ENCODE results near the gene NPTX1. TPM values are rescaled to one million over a fixed set of nuclear protein-coding genes. Genes with fewer than 3 reads are reported as not detected.

The NPTX1 gene
- total and polyA plus RNA-seq, 2 experiments from 2014 or later, result 3.4 to 20.5 TPM

DNA sequence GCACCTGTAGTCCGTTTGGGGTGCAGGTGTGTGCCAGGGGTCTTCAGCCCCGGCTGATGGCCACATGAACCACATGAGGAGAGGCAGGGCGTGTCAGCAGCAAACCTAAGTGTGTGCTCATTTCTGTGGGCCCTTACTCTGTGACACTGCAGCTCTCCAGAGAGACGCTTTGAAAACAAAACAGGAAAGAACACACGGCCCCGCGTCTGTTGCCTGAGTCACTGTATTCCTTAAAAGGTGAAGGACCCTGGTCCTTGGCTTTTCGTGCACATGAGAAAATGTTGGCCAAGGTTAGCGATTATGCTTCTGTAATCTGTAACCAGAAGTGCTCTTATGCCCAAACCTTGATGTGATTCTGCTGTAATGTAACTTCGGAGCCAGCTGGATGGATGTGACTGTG, 38.9 kb downstream of the NPTX1 start:
- Histone ChIP-seq H3K79me2 (replicated peaks; ENCODE audit: insufficient read depth) (no peaks in the 10 kb centered on the region), H3K27me3 (ENCODE audit: insufficient read depth) (no peaks in the 10 kb centered on the region), H3F3A (replicated peaks; ENCODE audit: low read depth) (0 out of 2 replicates have a peak, but pooled peaks cover 3% of the 10 kb centered on the region), H4K20me1 (replicated peaks; ENCODE audit: insufficient read depth) (no peaks in the 10 kb centered on the region; the same call in none of the 2 replicates), H3K4me3 (no peak overlapping the region), H3K9me2 (ENCODE audit: insufficient read depth) (no peaks in the 10 kb centered on the region), H3K36me3 (ENCODE audit: insufficient read depth) (no peaks in the 10 kb centered on the region), H3K27ac (ENCODE audit: low read depth) (no peak overlapping the region), H3K4me1 (ENCODE audit: insufficient read depth) (no peaks in the 10 kb centered on the region; the same call in 1 of the 2 replicates), H3K4me2 (no peak overlapping the region), H2AFZ (no peak overlapping the region)
- Mint-ChIP-seq H3K27ac (no peak overlapping the region), H3K4me3 (no peak overlapping the region), H3K4me1 (no peaks in the 10 kb centered on the region), H3K36me3 (ENCODE audit: low read depth) (no peaks in the 10 kb centered on the region), H3K27me3 (ENCODE audit: insufficient read depth, low read depth, poor library complexity) (peaks cover 18% of the 10 kb centered on the region), H3K9me3 (peaks cover 2% of the 10 kb centered on the region; the same call in 1 of the 3 replicates)
- DNase-seq (ENCODE audit: low spot score), result no peak
- ATAC-seq, result no peak
- TF ChIP-seq POLR2AphosphoS5 (IDR thresholded peaks at IDR 0.05; ENCODE audit: low read depth), result no peak
- TF ChIP-seq EZH2 (IDR thresholded peaks at IDR 0.05; ENCODE audit: low read depth, unreplicated experiment), result no peak
- no peak for TF ChIP-seq NANOG (IDR thresholded peaks at IDR 0.05; ENCODE audit: borderline replicate concordance)
- TF ChIP-seq, protein P1, sequence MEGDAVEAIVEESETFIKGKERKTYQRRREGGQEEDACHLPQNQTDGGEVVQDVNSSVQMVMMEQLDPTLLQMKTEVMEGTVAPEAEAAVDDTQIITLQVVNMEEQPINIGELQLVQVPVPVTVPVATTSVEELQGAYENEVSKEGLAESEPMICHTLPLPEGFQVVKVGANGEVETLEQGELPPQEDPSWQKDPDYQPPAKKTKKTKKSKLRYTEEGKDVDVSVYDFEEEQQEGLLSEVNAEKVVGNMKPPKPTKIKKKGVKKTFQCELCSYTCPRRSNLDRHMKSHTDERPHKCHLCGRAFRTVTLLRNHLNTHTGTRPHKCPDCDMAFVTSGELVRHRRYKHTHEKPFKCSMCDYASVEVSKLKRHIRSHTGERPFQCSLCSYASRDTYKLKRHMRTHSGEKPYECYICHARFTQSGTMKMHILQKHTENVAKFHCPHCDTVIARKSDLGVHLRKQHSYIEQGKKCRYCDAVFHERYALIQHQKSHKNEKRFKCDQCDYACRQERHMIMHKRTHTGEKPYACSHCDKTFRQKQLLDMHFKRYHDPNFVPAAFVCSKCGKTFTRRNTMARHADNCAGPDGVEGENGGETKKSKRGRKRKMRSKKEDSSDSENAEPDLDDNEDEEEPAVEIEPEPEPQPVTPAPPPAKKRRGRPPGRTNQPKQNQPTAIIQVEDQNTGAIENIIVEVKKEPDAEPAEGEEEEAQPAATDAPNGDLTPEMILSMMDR (conservative IDR thresholded peaks at IDR 0.05; ENCODE audit: low read depth in 2 of 2), result no peak
- no peak for TF ChIP-seq EZH2phosphoT487 (IDR thresholded peaks at IDR 0.05; ENCODE audit: unreplicated experiment)
- TF ChIP-seq, protein P2, sequence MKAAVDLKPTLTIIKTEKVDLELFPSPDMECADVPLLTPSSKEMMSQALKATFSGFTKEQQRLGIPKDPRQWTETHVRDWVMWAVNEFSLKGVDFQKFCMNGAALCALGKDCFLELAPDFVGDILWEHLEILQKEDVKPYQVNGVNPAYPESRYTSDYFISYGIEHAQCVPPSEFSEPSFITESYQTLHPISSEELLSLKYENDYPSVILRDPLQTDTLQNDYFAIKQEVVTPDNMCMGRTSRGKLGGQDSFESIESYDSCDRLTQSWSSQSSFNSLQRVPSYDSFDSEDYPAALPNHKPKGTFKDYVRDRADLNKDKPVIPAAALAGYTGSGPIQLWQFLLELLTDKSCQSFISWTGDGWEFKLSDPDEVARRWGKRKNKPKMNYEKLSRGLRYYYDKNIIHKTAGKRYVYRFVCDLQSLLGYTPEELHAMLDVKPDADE (IDR thresholded peaks at IDR 0.05), result no peak
- no peak for TF ChIP-seq ZNF331 (CRISPR knock-in tag; IDR thresholded peaks at IDR 0.05; ENCODE audit: low read depth)
- TF ChIP-seq STAT1 (IDR thresholded peaks at IDR 0.05; ENCODE audit: unreplicated experiment), result no peak
- TF ChIP-seq, protein P3, sequence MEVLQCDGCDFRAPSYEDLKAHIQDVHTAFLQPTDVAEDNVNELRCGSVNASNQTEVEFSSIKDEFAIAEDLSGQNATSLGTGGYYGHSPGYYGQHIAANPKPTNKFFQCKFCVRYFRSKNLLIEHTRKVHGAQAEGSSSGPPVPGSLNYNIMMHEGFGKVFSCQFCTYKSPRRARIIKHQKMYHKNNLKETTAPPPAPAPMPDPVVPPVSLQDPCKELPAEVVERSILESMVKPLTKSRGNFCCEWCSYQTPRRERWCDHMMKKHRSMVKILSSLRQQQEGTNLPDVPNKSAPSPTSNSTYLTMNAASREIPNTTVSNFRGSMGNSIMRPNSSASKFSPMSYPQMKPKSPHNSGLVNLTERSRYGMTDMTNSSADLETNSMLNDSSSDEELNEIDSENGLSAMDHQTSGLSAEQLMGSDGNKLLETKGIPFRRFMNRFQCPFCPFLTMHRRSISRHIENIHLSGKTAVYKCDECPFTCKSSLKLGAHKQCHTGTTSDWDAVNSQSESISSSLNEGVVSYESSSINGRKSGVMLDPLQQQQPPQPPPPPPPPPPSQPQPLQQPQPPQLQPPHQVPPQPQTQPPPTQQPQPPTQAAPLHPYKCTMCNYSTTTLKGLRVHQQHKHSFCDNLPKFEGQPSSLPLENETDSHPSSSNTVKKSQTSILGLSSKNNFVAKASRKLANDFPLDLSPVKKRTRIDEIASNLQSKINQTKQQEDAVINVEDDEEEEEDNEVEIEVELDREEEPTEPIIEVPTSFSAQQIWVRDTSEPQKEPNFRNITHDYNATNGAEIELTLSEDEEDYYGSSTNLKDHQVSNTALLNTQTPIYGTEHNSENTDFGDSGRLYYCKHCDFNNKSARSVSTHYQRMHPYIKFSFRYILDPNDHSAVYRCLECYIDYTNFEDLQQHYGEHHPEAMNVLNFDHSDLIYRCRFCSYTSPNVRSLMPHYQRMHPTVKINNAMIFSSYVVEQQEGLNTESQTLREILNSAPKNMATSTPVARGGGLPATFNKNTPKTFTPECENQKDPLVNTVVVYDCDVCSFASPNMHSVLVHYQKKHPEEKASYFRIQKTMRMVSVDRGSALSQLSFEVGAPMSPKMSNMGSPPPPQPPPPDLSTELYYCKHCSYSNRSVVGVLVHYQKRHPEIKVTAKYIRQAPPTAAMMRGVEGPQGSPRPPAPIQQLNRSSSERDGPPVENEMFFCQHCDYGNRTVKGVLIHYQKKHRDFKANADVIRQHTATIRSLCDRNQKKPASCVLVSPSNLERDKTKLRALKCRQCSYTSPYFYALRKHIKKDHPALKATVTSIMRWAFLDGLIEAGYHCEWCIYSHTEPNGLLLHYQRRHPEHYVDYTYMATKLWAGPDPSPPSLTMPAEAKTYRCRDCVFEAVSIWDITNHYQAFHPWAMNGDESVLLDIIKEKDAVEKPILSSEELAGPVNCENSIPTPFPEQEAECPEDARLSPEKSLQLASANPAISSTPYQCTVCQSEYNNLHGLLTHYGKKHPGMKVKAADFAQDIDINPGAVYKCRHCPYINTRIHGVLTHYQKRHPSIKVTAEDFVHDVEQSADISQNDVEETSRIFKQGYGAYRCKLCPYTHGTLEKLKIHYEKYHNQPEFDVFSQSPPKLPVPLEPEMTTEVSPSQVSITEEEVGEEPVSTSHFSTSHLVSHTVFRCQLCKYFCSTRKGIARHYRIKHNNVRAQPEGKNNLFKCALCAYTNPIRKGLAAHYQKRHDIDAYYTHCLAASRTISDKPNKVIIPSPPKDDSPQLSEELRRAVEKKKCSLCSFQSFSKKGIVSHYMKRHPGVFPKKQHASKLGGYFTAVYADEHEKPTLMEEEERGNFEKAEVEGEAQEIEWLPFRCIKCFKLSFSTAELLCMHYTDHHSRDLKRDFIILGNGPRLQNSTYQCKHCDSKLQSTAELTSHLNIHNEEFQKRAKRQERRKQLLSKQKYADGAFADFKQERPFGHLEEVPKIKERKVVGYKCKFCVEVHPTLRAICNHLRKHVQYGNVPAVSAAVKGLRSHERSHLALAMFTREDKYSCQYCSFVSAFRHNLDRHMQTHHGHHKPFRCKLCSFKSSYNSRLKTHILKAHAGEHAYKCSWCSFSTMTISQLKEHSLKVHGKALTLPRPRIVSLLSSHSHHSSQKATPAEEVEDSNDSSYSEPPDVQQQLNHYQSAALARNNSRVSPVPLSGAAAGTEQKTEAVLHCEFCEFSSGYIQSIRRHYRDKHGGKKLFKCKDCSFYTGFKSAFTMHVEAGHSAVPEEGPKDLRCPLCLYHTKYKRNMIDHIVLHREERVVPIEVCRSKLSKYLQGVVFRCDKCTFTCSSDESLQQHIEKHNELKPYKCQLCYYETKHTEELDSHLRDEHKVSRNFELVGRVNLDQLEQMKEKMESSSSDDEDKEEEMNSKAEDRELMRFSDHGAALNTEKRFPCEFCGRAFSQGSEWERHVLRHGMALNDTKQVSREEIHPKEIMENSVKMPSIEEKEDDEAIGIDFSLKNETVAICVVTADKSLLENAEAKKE (CRISPR knock-in tag; IDR thresholded peaks at IDR 0.05), result no peak
- TF ChIP-seq CREB1 (CRISPR knock-in tag; IDR thresholded peaks at IDR 0.05; ENCODE audit: low read depth), result no peak
- TF ChIP-seq ZNF114 (CRISPR knock-in tag; IDR thresholded peaks at IDR 0.05), result no peak
- TF ChIP-seq JUNB (IDR thresholded peaks at IDR 0.05; ENCODE audit: unreplicated experiment), result no peak
- TF ChIP-seq, protein P4, sequence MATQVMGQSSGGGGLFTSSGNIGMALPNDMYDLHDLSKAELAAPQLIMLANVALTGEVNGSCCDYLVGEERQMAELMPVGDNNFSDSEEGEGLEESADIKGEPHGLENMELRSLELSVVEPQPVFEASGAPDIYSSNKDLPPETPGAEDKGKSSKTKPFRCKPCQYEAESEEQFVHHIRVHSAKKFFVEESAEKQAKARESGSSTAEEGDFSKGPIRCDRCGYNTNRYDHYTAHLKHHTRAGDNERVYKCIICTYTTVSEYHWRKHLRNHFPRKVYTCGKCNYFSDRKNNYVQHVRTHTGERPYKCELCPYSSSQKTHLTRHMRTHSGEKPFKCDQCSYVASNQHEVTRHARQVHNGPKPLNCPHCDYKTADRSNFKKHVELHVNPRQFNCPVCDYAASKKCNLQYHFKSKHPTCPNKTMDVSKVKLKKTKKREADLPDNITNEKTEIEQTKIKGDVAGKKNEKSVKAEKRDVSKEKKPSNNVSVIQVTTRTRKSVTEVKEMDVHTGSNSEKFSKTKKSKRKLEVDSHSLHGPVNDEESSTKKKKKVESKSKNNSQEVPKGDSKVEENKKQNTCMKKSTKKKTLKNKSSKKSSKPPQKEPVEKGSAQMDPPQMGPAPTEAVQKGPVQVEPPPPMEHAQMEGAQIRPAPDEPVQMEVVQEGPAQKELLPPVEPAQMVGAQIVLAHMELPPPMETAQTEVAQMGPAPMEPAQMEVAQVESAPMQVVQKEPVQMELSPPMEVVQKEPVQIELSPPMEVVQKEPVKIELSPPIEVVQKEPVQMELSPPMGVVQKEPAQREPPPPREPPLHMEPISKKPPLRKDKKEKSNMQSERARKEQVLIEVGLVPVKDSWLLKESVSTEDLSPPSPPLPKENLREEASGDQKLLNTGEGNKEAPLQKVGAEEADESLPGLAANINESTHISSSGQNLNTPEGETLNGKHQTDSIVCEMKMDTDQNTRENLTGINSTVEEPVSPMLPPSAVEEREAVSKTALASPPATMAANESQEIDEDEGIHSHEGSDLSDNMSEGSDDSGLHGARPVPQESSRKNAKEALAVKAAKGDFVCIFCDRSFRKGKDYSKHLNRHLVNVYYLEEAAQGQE (IDR thresholded peaks at IDR 0.05; ENCODE audit: unreplicated experiment), result no peak
